Measurements from ENCODE around the gene CLSTN2. TPM values are rescaled to one million over a fixed set of nuclear protein-coding genes. Genes with fewer than 3 reads are reported as not detected.

The CLSTN2 gene
- total RNA-seq, 1 experiment from 2014 or later = 0.68 TPM

- Histone ChIP-seq H3K23me2 (ENCODE audit: insufficient read length, low read depth, low read length, poor library complexity, severe bottlenecking) (no peaks in the 10 kb centered on the region), H3K27ac (ENCODE audit: insufficient read length, low read depth, low read length) (no peak overlapping the region), H2BK120ac (ENCODE audit: low read depth, low read length, poor library complexity, severe bottlenecking) (no peak overlapping the region), H3K9me3 (ENCODE audit: control insufficient read depth, low read depth, low read length) (no peaks in the 10 kb centered on the region), H3K23ac (ENCODE audit: insufficient read length, low read depth, low read length) (no peak overlapping the region), H3K9ac (ENCODE audit: extremely low read depth, insufficient read length, low read length) (no peak overlapping the region), H2BK5ac (ENCODE audit: insufficient read length, low read length) (no peak overlapping the region), H4K8ac (replicated peaks; ENCODE audit: insufficient read length, low read depth, low read length) (no peak overlapping the region), H3K14ac (ENCODE audit: insufficient read depth, low read length) (no peak overlapping the region), H4K91ac (ENCODE audit: insufficient read length, low read depth, low read length) (no peak overlapping the region), H2AFZ (ENCODE audit: low read length) (no peak overlapping the region), H3K18ac (ENCODE audit: insufficient read length, low read depth, low read length) (no peak overlapping the region), H2BK12ac (ENCODE audit: insufficient read length, low read depth, low read length) (no peak overlapping the region), H3K4me1 (ENCODE audit: insufficient read depth, low read length) (peaks cover 27% of the 10 kb centered on the region; the same call in 1 of the 2 replicates), H3K4ac (ENCODE audit: low read depth, low read length) (no peak overlapping the region), H3T11ph (ENCODE audit: low read length) (no peak overlapping the region), H4K20me1 (ENCODE audit: control insufficient read depth, insufficient read depth, insufficient read length) (no peaks in the 10 kb centered on the region), H3K27me3 (ENCODE audit: insufficient read depth, low read length) (no peaks in the 10 kb centered on the region), H3K79me2 (ENCODE audit: insufficient read depth, low read length) (no peaks in the 10 kb centered on the region), H2BK15ac (ENCODE audit: low read depth, low read length) (no peak overlapping the region), H3K56ac (ENCODE audit: insufficient read length, low read depth, low read length) (no peak overlapping the region), H3K79me1 (ENCODE audit: insufficient read depth, low read depth, low read length, poor library complexity, severe bottlenecking) (no peaks in the 10 kb centered on the region), H2AK5ac (ENCODE audit: insufficient read length, low read length) (no peak overlapping the region), H4K5ac (ENCODE audit: insufficient read length, low read depth, low read length) (no peak overlapping the region), H2BK20ac (ENCODE audit: low read depth, low read length, poor library complexity, severe bottlenecking) (no peak overlapping the region), H3K4me2 (ENCODE audit: insufficient read depth, insufficient read length, low read length) (no peak overlapping the region)
- DNase-seq = peak; percentile 61
- Mint-ChIP-seq H3K9me3 (no peaks in the 10 kb centered on the region), H3K27me3 (ENCODE audit: low read depth) (no peaks in the 10 kb centered on the region; the same call in 1 of the 2 replicates), H3K27ac (peak overlapping the region in 1 of 3 experiments; percentile 59; a peak in 1 of 7 replicates), H3K36me3 (ENCODE audit: insufficient read depth in 1 of 3, low read depth in 3 of 3) (no peaks in the 10 kb centered on the region; a peak in 3 of 7 replicates), H3K4me3 (no peak overlapping the region), H3K4me1 (peaks cover 60 to 73% of the 10 kb centered on the region in 2 experiments)
- WGBS (ENCODE audit: extremely low coverage, insufficient read length, low lambda C conversion rate) = no CpG with 5 or more reads among the region's 4 CpGs
- peak; percentile 46; the same call in 2 of the 3 replicates for TF ChIP-seq CTCF (conservative IDR thresholded peaks at IDR 0.05)
Measured at GRCh38 chr3:140206196-140207040, 271.4 kb downstream of the CLSTN2 start.

All from H9 (cell line).